GM12874 (cell line): ENCODE data around the gene DCDC2C.

ENCODE experiments used
- CTCF ChIP-seq: IDR thresholded peaks from 2 replicates; pipeline ENCODE4 v1.5.1; 2011; ENCODE audit warnings: low read depth, mild to moderate bottlenecking, control low read depth, low read length, moderate library complexity; ENCODE audit not compliant: insufficient read depth

The DCDC2C gene

GRCh38 chr2:3703236-3703756 lies at the start of gene DCDC2C:
Gene DCDC2C (plus strand): TSS chr2:3703575. CDS start chr2:3703752, 177 bp downstream.
- no peak for TF ChIP-seq CTCF

GRCh38 chr2:3654011-3654410 lies 49.4 kb upstream of the DCDC2C start:
- TF ChIP-seq CTCF = no peak

GRCh38 chr2:3654531-3655225 lies 48.7 kb upstream of the DCDC2C start:
- no peak for TF ChIP-seq CTCF

- no peak for TF ChIP-seq CTCF
Observed at GRCh38 chr2:3655871-3656761, 47.3 kb upstream of the DCDC2C start.

GRCh38 chr2:3656762-3657721 lies 46.3 kb upstream of the DCDC2C start:
- TF ChIP-seq CTCF = no peak

- TF ChIP-seq CTCF = no peak
Observed at GRCh38 chr2:3657881-3658280, 45.5 kb upstream of the DCDC2C start, which contains the start of gene ALLC. Gene ALLC (plus strand): TSS chr2:3658200. CDS start chr2:3671158, 12,958 bp downstream.
